ENCODE measurements around the gene BPIFB1. TPM values are rescaled to one million over a fixed set of nuclear protein-coding genes. Genes with fewer than 3 reads are reported as not detected.

BPIFB1 gene
- total and polyA plus RNA-seq, 7 donors, result not detected

- TF ChIP-seq POLR2A (IDR thresholded peaks at IDR 0.05) (no peak), EP300 (IDR thresholded peaks at IDR 0.05) (no peak), CTCF (IDR thresholded peaks at IDR 0.05) (no peak), POLR2AphosphoS5 (IDR thresholded peaks at IDR 0.05) (no peak)
- Histone ChIP-seq H3K4me1 (no peaks in the 10 kb centered on the region), H3K27me3 (peaks cover 0 to 2% (median 0%) of the 10 kb centered on the region in 3 donors), H3K27ac (no peak overlapping the region), H3K9me3 (no peaks in the 10 kb centered on the region), H3K4me3 (no peak overlapping the region), H3K36me3 (no peaks in the 10 kb centered on the region)
- intact Hi-C loops (cut with DNase I), result no loop called here
- DNase-seq, result no peak
- WGBS, 2 donors, result 85 to 87% methylated on average over 7 of the region's 7 CpGs
These were observed 50.6 kb downstream of the BPIFB1 start for GRCh38 chr20:33333616-33334015.

GRCh38 chr20:33334111-33334510 is 51.1 kb downstream of the BPIFB1 start:
- intact Hi-C loops (cut with DNase I), result no loop called here
- no peak overlapping the region for H3K4me3 ChIP-seq
- H3K27me3 ChIP-seq, result peaks cover 0 to 2% (median 0%) of the 10 kb centered on the region in 3 donors
- no peaks in the 10 kb centered on the region for H3K36me3 ChIP-seq
- no peaks in the 10 kb centered on the region for H3K9me3 ChIP-seq
- no peak for DNase-seq
- 74 to 78% methylated on average over 3 of the region's 3 CpGs for WGBS, 2 donors
- TF ChIP-seq POLR2A (IDR thresholded peaks at IDR 0.05), result no peak
- TF ChIP-seq EP300 (IDR thresholded peaks at IDR 0.05), result no peak
- no peak for TF ChIP-seq POLR2AphosphoS5 (IDR thresholded peaks at IDR 0.05)
- TF ChIP-seq CTCF (IDR thresholded peaks at IDR 0.05), result no peak
- no peak overlapping the region for H3K27ac ChIP-seq
- H3K4me1 ChIP-seq, result no peaks in the 10 kb centered on the region

GRCh38 chr20:33336375-33336774 is 53.4 kb downstream of the BPIFB1 start:
- no peak overlapping the region for H3K27ac ChIP-seq
- intact Hi-C loops (cut with DNase I), result no loop called here
- DNase-seq, result no peak
- H3K27me3 ChIP-seq, result peaks cover 0 to 3% (median 0%) of the 10 kb centered on the region in 3 donors
- 88 to 96% methylated on average over 3 of the region's 3 CpGs for WGBS, 2 donors
- no peaks in the 10 kb centered on the region for H3K4me1 ChIP-seq
- TF ChIP-seq CTCF (IDR thresholded peaks at IDR 0.05) (no peak), EP300 (IDR thresholded peaks at IDR 0.05) (no peak), POLR2A (IDR thresholded peaks at IDR 0.05) (no peak), POLR2AphosphoS5 (IDR thresholded peaks at IDR 0.05) (no peak)
- H3K4me3 ChIP-seq, result no peak overlapping the region
- H3K36me3 ChIP-seq, result no peaks in the 10 kb centered on the region
- H3K9me3 ChIP-seq, result no peaks in the 10 kb centered on the region

GRCh38 chr20:33337119-33337518 is 54.1 kb downstream of the BPIFB1 start:
- Histone ChIP-seq H3K9me3 (no peaks in the 10 kb centered on the region), H3K4me1 (no peaks in the 10 kb centered on the region), H3K27me3 (peaks cover 0 to 3% (median 1%) of the 10 kb centered on the region in 3 donors), H3K36me3 (no peaks in the 10 kb centered on the region), H3K4me3 (no peak overlapping the region), H3K27ac (no peak overlapping the region)
- WGBS, 2 donors, result 69 to 75% methylated on average over 8 of the region's 8 CpGs
- DNase-seq, result no peak
- intact Hi-C loops (cut with DNase I), result no loop called here
- no peak for TF ChIP-seq POLR2AphosphoS5 (IDR thresholded peaks at IDR 0.05)
- no peak for TF ChIP-seq EP300 (IDR thresholded peaks at IDR 0.05)
- no peak for TF ChIP-seq POLR2A (IDR thresholded peaks at IDR 0.05)

- 64 to 66% methylated on average over 6 of the region's 6 CpGs for WGBS, 2 donors
- intact Hi-C loops (cut with DNase I), result no loop called here
- H3K4me3 ChIP-seq, result no peak overlapping the region
- no peaks in the 10 kb centered on the region for H3K4me1 ChIP-seq
- no peak overlapping the region for H3K27ac ChIP-seq
- H3K9me3 ChIP-seq, result no peaks in the 10 kb centered on the region
- H3K27me3 ChIP-seq, result peaks cover 0 to 6% (median 3%) of the 10 kb centered on the region in 3 donors
- no peak for TF ChIP-seq POLR2AphosphoS5 (IDR thresholded peaks at IDR 0.05)
- no peak for TF ChIP-seq POLR2A (IDR thresholded peaks at IDR 0.05)
- TF ChIP-seq CTCF (IDR thresholded peaks at IDR 0.05), result no peak
- no peak for TF ChIP-seq EP300 (IDR thresholded peaks at IDR 0.05)
- DNase-seq, result no peak
- no peaks in the 10 kb centered on the region for H3K36me3 ChIP-seq
These were observed 54.6 kb downstream of the BPIFB1 start for GRCh38 chr20:33337531-33338165.

Measured in sigmoid colon (tissue), 7 donors.